HUES48 (cell line): ENCODE data around the gene RWDD4.

Experiments used
- H3K27ac ChIP-seq: one replicate; pipeline ENCODE4 v1.7.0; 2013; ENCODE audit warnings: low read depth, low read length, inconsistent platforms
- H3K27me3 ChIP-seq: 2 replicates; pipeline ENCODE4 v1.6.1; 2013; ENCODE audit warnings: mild to moderate bottlenecking, low read length; ENCODE audit not compliant: control insufficient read depth, insufficient read depth
- H3K36me3 ChIP-seq: 2 replicates; pipeline ENCODE4 v1.6.1; 2013; ENCODE audit warnings: low read length; ENCODE audit not compliant: control insufficient read depth, insufficient read depth
- H3K4me1 ChIP-seq: 2 replicates; pipeline ENCODE4 v1.6.1; 2013; ENCODE audit warnings: mild to moderate bottlenecking, low read length; ENCODE audit not compliant: control insufficient read depth, insufficient read depth
- H3K4me3 ChIP-seq: 2 replicates; pipeline ENCODE4 v1.5.1; 2013; ENCODE audit warnings: mild to moderate bottlenecking, low read depth, low read length
- H3K9ac ChIP-seq: 2 replicates; pipeline ENCODE4 v1.6.1; 2013; ENCODE audit warnings: mild to moderate bottlenecking, low read depth, low read length, moderate library complexity
- H3K9me3 ChIP-seq: 2 replicates; pipeline ENCODE4 v1.6.1; 2013; ENCODE audit warnings: low read length; ENCODE audit not compliant: control insufficient read depth, insufficient read depth

Gene RWDD4

DNA sequence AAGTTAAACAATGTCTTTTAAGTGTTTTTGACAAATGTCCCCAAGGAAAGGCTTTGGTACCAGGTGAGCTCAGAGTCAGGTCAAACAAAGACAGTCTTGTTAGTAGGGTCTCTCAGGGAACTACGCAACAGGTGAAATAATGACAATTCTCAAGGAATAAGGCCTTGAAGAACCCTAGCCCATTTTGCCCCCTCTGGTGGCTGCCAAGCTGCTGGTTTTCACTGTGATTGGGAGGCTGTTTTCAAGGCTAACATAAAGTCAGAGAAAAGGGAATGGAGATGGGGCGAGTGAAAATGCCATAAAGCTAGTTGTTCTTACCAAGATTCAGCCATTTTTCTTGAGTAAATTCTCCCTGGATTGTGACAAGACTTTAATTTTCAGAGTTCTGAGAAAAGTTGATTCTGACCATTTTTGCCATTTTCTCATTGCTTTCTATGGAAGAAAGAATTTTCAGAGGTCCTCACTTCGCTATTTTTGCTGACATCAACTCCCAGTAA is 58.7 kb downstream of the RWDD4 start:
- Histone ChIP-seq H3K27ac (no peak overlapping the region), H3K9ac (no peak overlapping the region), H3K9me3 (no peaks in the 10 kb centered on the region), H3K27me3 (no peaks in the 10 kb centered on the region), H3K4me3 (no peak overlapping the region), H3K36me3 (no peaks in the 10 kb centered on the region), H3K4me1 (no peaks in the 10 kb centered on the region)

DNA sequence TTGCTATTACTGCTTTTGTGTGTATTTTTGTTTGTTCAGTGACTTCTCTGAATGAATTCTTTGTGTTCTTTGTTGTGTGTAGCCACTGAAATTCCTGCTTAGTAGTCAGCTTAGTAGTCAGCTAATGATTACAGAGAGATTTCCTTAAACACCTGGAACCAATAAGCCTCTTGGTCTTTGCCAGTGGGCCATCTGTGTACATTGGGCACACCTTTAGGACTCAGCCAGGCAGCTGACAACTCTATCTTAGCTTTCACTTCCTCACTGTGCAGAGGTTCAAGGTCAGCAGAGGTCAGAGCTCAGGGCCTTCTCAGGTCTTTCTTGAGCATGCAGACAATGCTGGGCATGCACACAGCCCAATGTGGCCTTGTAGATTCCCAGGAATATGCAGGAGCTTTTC is 59.3 kb downstream of the RWDD4 start:
- H3K36me3 ChIP-seq, result no peaks in the 10 kb centered on the region
- H3K4me3 ChIP-seq, result no peak overlapping the region
- H3K27ac ChIP-seq, result no peak overlapping the region
- no peaks in the 10 kb centered on the region for H3K27me3 ChIP-seq
- H3K9me3 ChIP-seq, result no peaks in the 10 kb centered on the region
- no peak overlapping the region for H3K9ac ChIP-seq
- no peaks in the 10 kb centered on the region for H3K4me1 ChIP-seq

DNA sequence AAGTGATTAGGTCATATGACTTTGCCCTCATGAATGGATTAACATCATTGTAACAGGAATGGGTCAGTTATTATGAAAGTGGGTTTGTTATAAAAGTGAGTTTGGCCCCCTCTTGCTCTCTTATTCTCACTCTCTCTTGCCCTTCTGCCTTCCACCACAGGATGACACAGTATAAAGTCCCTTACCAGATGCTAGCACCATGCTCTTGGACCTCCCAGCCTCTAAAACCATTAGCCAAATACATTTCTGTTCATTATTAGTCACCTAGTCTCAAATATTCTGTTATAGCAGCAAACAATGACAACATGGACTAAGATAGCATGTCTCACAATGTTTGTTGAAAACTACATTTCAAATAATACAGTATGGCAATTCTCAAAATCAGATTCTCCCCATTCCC is 59.7 kb downstream of the RWDD4 start:
- H3K9me3 ChIP-seq, result no peaks in the 10 kb centered on the region
- no peaks in the 10 kb centered on the region for H3K27me3 ChIP-seq
- no peaks in the 10 kb centered on the region for H3K36me3 ChIP-seq
- no peak overlapping the region for H3K4me3 ChIP-seq
- no peak overlapping the region for H3K9ac ChIP-seq
- H3K4me1 ChIP-seq, result no peaks in the 10 kb centered on the region
- H3K27ac ChIP-seq, result no peak overlapping the region

DNA sequence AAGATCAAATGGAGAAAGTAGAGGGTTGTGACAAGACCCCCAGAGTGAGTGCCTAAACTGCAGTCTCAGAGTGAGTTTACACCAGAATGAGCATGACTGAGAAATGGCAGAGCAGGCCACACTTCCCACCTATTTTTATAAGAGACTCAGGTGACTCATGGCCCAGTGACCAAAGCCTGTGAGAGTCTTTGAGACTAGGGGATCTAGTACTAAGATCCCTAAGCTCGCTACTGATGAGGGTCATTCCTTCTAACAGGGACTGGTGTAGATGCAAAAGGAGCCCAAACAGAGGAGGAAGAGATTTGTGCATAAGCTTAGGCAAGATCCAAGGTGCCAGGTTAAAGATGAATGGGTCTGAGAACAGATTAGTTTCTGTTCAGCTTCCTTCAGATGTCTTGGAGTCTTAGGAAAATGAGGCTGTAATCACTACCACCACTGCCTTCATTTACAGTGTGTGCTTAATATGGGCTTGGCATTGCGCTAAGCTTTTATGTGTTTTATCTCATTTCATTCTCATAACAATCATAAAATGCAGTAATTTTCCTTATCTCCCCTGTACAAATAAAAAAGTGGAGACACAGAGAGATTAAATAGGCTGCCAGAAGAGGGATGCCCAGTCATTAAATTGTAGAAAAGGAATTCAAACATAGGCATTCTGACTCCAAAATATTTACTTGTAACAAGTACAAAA is 62.8 kb downstream of the RWDD4 start:
- Histone ChIP-seq H3K27me3 (no peaks in the 10 kb centered on the region), H3K27ac (no peak overlapping the region), H3K36me3 (no peaks in the 10 kb centered on the region), H3K4me1 (no peaks in the 10 kb centered on the region), H3K9me3 (no peaks in the 10 kb centered on the region), H3K4me3 (no peak overlapping the region), H3K9ac (no peak overlapping the region)

DNA sequence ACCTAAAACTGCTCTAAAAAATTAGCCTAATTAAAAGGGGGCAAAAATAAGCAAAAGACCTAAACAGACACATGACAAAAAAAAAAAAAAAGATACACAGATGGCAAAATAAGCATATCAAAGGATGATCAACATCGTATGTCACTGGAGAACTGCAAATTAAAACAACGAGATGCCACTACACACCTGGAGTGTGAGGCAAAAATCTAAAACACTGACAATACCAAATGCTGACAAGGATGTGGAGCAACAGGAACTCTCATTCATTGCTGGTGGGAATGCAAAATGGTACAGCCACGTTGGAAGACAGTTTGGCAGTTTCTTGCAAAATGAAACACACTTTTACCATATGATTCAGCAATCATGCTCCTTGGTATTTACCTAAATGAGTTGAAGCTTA is 64.2 kb downstream of the RWDD4 start:
- Histone ChIP-seq H3K9ac (no peak overlapping the region), H3K27me3 (no peaks in the 10 kb centered on the region), H3K4me3 (no peak overlapping the region), H3K36me3 (no peaks in the 10 kb centered on the region), H3K4me1 (no peaks in the 10 kb centered on the region), H3K9me3 (no peaks in the 10 kb centered on the region), H3K27ac (no peak overlapping the region)

DNA sequence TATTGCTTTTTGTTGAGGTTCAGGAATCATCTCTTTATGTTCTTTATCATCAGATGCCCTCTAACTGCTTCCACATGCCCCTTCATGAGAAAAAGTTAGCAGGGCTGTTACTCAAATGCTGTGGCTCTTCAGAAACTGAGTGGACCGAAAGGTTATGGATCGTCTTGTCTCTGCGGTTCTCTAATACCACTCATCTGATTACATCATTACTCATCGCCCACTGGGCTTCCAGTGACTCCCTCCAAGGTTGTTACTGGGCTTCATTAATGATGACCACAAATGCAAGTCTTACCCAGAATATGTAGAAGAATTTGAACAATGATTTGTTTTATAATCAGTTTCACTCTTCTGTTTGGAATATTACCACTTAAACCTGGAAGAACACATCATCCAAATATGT is 67.7 kb downstream of the RWDD4 start:
- no peak overlapping the region for H3K27ac ChIP-seq

More for the DNA sequence above, 67.7 kb downstream of the RWDD4 start:
- Histone ChIP-seq H3K4me3 (no peak overlapping the region), H3K27me3 (no peaks in the 10 kb centered on the region), H3K9ac (no peak overlapping the region), H3K9me3 (peaks cover 6% of the 10 kb centered on the region; the same call in 1 of the 2 replicates), H3K36me3 (no peaks in the 10 kb centered on the region), H3K4me1 (no peaks in the 10 kb centered on the region)
